ENCODE data around the gene GPR26.

Gene GPR26

GRCh38 chr10:123648595-123648994 is 17.6 kb upstream of the GPR26 start:
- DNase-seq = no peak

DNA sequence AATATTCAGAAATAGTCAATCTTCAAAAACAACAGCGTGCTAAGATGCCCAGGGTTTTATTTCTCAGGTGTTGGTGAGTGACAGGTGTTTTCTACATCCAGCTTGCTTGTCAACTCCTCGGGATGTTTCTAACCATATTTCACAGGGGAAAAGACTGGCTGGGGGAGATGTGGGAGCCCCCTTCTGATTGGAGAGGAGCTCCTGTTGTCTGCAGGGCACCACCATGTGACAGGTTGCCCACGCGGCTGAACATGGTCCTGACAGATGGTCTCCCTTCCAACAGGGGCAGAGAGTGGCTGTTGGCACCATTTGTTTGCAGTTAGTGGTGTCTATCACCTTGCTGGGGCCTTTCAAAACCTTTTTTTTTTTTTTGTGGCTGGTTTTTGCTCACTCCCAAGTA is 16.5 kb upstream of the GPR26 start:
- no peak for DNase-seq

- no peak for DNase-seq
Observed at GRCh38 chr10:123651421-123652047, 14.6 kb upstream of the GPR26 start.

GRCh38 chr10:123655751-123656150 is 10.4 kb upstream of the GPR26 start:
- no peak for DNase-seq

DNA sequence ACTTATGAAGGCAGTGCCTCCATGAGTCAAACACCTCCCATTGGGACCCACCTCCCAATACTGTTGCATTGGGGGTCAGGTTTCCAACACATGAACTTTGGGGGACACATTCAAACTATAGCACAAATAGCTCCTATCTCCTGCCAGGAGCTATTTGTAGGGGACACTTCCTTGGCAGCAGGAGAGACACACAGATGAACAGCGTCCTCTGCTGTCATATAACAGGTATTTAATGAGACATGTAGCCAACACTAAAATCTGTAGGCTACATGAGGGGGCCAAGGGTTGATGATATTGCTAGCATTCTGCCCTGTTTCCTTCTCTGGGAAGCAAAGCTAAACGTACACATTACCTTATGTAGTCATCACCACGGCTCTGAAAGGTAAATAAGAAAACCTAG is 2.6 kb upstream of the GPR26 start:
- no peak for DNase-seq

GRCh38 chr10:123665491-123666286 is 466 bp upstream of the GPR26 start:
- DNase-seq = no peak

DNA sequence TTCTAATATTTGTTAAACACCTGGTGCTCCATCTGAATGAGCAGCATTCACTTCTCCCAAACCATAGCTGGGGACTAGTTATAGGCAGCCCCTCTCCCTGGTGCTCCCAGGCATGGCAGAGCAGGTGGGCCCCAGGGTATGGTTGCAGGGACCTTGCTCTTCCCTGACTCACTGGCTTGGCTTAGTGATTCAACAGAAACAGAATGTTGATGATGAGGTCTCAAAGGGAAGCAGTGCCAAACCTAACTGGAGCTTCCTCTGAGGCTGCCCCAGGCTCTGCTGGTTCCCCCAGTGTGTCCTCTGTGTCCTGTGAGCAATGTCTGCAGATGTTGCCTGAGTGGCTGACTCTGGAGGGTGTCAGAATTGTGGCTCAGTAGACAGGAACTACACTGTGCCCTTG is 3.7 kb downstream of the GPR26 start:
- no peak for DNase-seq

- no peak for DNase-seq
Observed at GRCh38 chr10:123673198-123673597, 7.0 kb downstream of the GPR26 start.

DNA sequence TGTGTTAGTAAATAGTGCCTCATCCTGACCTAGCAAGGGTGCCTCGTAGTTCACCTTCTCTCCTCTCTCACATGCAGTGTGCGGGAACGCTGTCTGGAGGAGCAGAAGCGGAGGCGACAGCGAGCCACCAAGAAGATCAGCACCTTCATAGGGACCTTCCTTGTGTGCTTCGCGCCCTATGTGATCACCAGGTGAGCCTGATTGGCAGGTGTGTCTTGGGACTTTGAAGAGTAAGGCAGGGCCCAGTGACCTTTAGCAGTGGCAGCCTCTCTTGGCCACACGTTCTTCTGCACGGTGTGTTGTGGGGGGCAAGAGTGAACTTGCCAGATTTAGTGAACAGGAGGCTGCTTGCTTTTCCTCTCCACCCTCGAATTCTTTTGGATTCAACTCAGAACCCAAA is 8.6 kb downstream of the GPR26 start:
- DNase-seq = no peak

GRCh38 chr10:123675811-123676210 is 9.7 kb downstream of the GPR26 start:
- DNase-seq = no peak

GRCh38 chr10:123677556-123677955 is 11.4 kb downstream of the GPR26 start:
- no peak for DNase-seq

DNA sequence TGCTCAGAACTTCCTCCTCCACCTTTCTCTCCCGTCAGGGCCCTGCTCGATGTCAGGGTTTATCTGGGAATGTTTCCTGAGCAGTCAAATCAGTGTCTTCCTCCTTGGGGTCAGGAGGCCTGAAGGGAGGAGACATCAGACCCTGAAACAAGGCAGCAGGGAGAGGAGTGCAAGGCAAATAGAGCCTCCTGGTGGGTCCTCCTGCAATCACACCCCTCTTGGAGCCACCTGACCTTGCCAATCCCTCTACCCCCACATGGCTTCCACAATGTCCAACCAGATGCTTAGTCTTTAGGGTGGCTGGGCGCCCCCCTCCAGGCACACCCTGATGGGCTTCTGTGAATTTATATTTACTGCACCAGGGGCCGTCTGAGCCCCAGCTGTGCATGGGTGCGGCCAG is 12.2 kb downstream of the GPR26 start:
- no peak for DNase-seq

DNA sequence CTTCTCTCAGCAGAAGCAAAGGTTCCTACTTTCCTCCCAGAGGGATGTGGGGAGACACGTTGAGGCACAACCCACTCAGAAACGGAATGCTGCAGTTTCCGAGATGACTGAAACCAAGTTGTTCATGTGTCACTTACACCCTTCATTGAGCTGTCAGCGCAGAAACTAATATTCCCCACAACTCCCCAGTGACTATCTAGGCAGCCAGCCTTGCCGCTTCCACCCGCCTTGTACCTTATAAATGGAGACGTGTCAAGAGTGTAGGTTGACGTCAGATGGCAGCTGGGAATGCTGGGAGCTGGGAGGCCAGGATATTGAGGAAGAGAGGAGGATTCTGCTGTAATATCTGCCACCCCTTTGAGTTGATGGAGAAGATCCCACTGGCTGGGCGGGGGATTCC is 15.1 kb downstream of the GPR26 start:
- DNase-seq = no peak

DNA sequence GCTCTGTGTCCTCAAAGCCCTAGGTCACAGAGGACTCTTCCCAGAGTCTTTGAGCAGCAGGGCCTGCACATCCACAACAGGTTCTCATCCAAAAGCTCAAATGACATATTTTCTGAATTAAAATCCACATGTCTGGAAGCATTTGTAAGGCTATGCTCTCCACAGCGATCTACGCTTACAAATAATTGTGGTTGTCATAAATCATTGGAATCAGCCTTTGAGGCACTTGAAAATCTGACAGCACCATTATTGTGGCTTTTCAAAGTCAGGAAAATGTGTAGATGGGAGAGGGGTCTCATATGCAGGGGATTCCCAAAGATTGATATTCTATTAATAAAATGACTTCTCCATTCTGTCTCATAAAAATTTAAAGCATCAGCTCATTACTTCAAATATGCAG is 16.3 kb downstream of the GPR26 start:
- DNase-seq = no peak

DNA sequence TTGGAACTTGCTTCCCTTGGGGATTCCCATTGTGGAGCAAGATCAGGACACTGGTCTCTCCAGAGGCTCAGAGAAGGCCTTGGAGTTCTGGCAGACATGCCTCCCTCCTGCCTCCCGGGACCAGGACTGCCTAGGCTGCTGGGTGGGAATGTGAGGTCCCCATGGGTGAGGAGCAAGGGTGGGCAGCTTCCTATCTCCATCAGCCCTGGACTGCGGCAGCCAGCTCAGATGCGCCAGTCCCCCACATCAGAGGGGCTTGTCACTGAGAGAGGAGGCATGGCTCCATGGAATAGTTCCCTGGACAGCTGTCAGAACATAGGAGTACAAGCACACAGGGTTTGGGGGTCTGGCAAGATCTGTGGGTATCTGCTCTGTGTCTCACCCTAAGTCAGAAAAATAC is 17.3 kb downstream of the GPR26 start:
- DNase-seq = no peak

DNA sequence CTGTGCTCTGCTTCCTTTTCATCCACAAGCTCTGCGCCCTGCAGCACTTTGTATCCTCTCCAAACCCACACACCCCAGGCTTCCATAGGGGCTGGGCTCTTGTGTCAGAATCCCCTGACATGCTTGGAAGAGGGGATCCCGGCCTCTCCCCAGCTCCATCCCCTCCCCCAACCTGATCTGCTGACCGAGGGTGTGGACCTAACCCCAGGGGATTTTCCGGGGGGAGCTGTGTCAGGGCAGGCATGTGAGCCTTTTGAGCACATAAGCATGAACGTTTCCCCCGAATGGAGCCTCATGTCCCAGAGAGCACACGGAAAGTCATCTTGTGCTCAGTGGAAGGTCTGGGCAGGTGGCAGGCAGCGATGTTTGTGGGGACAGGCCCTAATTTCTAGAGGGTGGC is 17.7 kb downstream of the GPR26 start:
- DNase-seq = no peak

GRCh38 chr10:123685260-123685659 is 19.1 kb downstream of the GPR26 start:
- no peak for DNase-seq

- DNase-seq = no peak
Observed at GRCh38 chr10:123687758-123688157, 21.6 kb downstream of the GPR26 start.

DNA sequence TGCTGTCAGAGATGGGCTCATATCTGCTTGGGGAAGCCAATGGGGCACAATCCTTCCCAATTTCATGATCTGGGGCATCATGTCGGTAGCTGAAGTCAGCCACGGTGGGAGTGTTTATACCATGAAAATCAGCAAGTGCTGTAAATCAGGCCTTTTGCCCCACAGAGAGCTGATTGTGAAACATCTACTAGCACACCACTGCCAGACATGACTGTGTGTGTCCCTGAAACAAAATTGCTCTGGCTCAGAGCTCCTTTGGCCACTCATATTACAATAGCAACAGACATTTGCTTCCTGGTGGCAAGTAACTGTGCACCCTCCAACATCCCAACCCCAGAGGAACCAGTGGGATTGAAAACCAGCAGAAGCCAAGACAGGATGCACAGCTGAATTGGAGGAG is 23.7 kb downstream of the GPR26 start:
- DNase-seq = no peak

DNA sequence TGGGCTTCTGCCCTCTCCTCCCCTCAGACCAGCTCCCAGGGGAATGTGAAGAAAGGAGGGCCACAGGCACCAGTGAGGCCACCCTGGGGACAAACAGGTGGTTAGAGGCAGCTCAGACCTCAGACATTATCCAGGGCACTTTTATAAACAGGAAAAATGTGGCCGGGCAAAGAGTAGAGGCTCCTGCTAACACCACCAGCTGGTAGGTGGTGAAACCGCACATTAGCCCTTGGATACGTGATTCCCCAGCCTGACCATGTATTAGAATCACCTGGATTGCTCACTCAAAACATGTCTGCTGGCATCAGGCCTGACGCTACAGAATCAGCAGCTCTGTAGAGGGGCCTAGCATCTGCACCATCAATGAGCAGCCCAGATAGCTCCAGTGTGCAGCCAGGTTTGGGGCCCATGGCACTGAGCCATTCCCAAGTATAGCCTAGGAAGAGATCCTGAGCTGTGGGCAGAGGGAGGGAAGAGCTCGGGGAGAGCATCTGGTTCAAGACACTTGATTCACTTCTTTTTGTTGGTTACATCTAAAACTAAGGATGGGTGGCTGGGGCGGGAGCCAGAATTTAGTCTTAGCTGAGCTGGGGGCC is 37.1 kb downstream of the GPR26 start:
- no peak for DNase-seq

GRCh38 chr10:123704076-123704475 is 37.9 kb downstream of the GPR26 start:
- DNase-seq = no peak

DNA sequence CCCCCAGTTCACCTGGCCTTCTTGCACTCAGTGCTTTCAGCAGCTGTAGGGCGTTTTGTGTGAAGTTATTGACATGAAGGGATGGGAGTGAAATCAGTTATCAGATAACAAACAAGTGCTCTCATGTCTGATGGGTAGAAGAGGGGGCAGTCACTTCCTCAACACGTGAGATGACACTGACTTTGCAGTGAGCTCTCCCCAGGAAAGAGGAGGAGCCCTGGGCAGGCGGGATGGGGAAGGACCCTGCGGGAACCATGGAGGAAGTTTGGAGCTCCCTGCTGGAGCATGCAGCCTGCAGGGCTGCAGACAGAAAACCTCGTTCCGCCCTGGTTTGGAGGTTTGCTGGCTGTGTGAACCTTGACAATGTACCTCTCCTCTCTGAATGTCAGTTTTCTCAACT is 38.7 kb downstream of the GPR26 start:
- no peak for DNase-seq

- no peak for DNase-seq
Observed at GRCh38 chr10:123706236-123706635, 40.1 kb downstream of the GPR26 start.

DNA sequence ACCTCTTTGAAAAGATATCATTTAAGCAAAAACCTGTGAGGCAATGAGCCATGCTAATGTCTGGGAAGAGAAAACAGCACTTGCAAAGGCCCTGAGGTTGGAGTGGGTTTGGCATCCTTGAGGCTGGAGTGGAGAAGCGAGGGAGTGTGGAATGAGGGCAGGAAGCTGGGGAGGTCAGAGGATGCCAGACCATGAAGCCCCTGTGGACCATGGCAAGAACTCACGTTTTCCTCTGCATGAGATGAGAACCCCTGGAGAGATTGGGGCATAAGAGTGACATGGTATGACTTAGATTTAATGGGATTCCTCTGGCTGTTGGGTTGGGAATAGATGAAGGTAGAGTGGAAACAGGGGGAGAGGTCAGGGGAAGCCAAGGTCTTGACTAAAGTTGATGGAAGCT is 49.4 kb downstream of the GPR26 start:
- no peak for DNase-seq

Measured in hippocampal formation (tissue), 2 donors.